ENCODE measurements around the gene SAMD11. TPM values are rescaled to one million over a fixed set of nuclear protein-coding genes. Genes with fewer than 3 reads are reported as not detected.

The SAMD11 gene
- 19.9 and 36.2 TPM in 2 replicates for total RNA-seq

GRCh38 chr1:923131-923990 lies at the start of gene SAMD11:
TSS of gene SAMD11 (plus strand) at chr1:923923. CDS start at chr1:924432, 509 bp downstream.

GRCh38 chr1:958823-959730 lies 35.4 kb downstream of the SAMD11 start, which contains the start of gene NOC2L:
TSS of gene NOC2L (minus strand) at chr1:959256. CDS start at chr1:959240, 16 bp downstream.

GRCh38 chr1:960363-961131 lies 36.8 kb downstream of the SAMD11 start, which contains the start of gene KLHL17:
TSS of gene KLHL17 (plus strand) at chr1:960584. CDS start at chr1:960694, 110 bp downstream.

GRCh38 chr1:966135-966703 lies 42.5 kb downstream of the SAMD11 start, which contains the start of gene PLEKHN1:
TSS of gene PLEKHN1 (plus strand) at chr1:966482. CDS start at chr1:966532, 50 bp downstream.

GRCh38 chr1:981955-982558 lies 58.3 kb downstream of the SAMD11 start, which contains the start of gene PERM1:
TSS of gene PERM1 (minus strand) at chr1:982093. CDS start at chr1:981029, 1,064 bp downstream.

Small RNAs within 50 kb of the gene (small RNA-seq; reads per million reads assigned to genes)
- not detected for gene AL645608.4

Other genes with a start within 250 kb of the SAMD11 start
- gene OR4F16, start 237.3 kb upstream of the SAMD11 start, total RNA-seq = 0.52 TPM in 1 of 2 replicates, not detected in the other
- gene NOC2L, start 35.3 kb downstream of the SAMD11 start, total RNA-seq = 47.2 and 47.3 TPM in 2 replicates
- 2.7 and 4.3 TPM in 2 replicates for gene KLHL17, start 36.7 kb downstream of the SAMD11 start, total RNA-seq
- 0.76 and 0.91 TPM in 2 replicates for gene PLEKHN1, start 42.6 kb downstream of the SAMD11 start, total RNA-seq
- gene PERM1, start 58.2 kb downstream of the SAMD11 start, total RNA-seq = 0.13 TPM in 1 of 2 replicates, not detected in the other
- gene HES4, start 76.2 kb downstream of the SAMD11 start, total RNA-seq = 0.91 and 4.0 TPM in 2 replicates
- gene ISG15, start 89.6 kb downstream of the SAMD11 start, total RNA-seq = 22.7 and 38.0 TPM in 2 replicates
- gene AGRN, start 96.2 kb downstream of the SAMD11 start, total RNA-seq = 19.3 and 22.5 TPM in 2 replicates
- not detected in 2 replicates for gene RNF223, start 150.4 kb downstream of the SAMD11 start, total RNA-seq
- gene C1orf159, start 192.2 kb downstream of the SAMD11 start, total RNA-seq = 4.8 and 5.2 TPM in 2 replicates
- gene TTLL10, start 250.0 kb downstream of the SAMD11 start, total RNA-seq = not detected in 2 replicates